HG02840 (cell line): Measurements from ENCODE around the gene LGR4.
"Not testable (repeated sequence)": the region's sequence is repeated elsewhere in the genome, so short reads cannot be mapped to it uniquely, and the experiment has no call there.

Source experiments
- ATAC-seq: cut with Tn5 transposase; IDR thresholded peaks from one replicate; pipeline ENCODE4 v1.9.1; 2021; ENCODE audit warnings: mild to moderate bottlenecking, moderate library complexity, moderate number of reproducible peaks; ENCODE audit not compliant: unreplicated experiment, low FRiP score

LGR4 gene

DNA sequence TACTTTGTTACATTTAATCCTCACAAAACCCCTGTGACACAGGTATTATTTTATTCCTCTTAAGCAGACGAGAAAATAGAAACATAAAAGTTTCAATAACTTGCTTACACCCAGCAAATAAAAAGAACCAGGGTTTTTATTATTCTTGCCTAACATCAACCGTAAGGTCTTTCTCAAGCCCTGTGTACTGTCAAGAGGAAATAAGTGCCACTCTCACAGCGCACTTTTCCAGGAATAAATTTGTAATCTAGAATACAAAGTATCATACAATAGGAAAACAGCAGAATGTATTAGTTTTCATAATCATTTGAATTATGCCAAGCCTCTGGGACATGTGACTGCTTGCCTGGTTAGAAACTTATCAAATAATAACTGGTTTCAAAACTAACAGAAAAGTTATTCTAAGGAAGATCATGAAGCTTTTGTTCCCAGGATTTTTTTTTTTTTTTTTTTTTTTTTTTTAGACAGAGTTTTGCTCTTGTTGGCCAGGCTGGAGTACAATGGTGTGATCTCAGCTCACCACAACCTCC is 117.0 kb downstream of the LGR4 start:
- no peak for ATAC-seq

- ATAC-seq = no peak
These were observed 118.1 kb downstream of the LGR4 start for GRCh38 chr11:27354359-27354965.

GRCh38 chr11:27353593-27354358 is 118.8 kb downstream of the LGR4 start:
- no peak for ATAC-seq

GRCh38 chr11:27352781-27353180 is 119.8 kb downstream of the LGR4 start:
- ATAC-seq = no peak

DNA sequence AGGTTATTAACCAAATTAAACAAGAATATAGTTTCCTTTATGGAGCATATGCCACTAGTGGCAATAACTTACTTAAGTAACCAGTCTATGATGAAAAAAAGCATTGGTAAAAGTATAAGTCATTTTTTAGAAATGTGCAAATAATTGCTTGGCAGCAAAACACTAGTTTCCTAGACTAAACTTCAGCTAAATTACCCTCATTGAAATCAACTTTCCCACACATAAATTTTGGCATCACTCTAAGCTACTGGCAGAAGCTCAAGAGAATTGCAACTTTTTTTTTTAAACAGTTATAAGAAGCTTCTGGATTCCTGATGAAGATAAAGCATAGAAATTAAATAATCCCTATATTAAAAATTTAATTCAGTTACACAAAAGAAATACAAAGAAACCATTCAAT is 122.1 kb downstream of the LGR4 start:
- no peak for ATAC-seq

DNA sequence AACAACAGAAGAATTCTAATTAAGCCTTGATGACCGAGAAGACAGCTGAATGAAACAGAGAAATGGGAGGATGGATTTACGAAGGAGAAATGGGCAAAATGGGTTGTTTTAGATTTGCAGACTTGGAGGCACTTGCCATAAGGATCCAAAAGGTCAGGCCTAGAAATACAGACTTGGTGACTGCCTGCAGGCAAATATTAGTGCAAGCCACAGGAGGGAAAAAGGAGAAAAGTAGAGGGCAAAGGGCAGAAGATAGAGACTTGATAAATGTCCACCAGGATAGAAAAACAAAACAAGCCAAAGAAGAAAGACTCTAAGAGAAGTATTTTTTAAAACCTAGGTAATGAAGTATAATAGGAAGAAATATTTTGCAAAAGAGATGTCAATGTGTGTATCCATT is 122.7 kb downstream of the LGR4 start:
- no peak for ATAC-seq

DNA sequence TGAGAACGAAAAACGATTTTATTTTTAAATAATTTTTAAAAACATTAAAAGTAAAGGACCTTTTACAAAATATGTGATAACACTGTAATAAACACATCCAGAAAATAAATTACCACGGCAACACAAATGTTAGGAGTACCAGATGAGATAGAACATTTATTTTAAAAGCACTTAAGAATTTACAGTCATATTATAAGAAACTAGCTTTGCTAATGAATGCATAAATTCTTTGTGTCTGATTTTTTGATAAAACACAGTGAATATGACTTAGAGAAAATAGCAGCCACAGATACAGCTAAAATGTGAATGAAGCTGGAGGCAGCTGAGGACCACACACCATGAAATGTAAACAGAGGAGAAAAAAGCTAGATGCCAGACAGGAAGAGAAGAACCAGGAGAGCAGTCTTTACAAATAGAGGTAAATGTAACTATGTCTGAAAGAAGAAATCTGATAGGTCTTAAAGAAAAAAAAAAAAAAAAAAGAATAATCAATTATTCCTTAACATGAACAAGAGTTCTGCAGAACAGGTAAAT is 124.2 kb downstream of the LGR4 start:
- no peak for ATAC-seq

GRCh38 chr11:27347359-27348339 is 124.9 kb downstream of the LGR4 start:
- no peak for ATAC-seq

GRCh38 chr11:27339941-27340340 is 132.6 kb downstream of the LGR4 start:
- ATAC-seq = no peak

DNA sequence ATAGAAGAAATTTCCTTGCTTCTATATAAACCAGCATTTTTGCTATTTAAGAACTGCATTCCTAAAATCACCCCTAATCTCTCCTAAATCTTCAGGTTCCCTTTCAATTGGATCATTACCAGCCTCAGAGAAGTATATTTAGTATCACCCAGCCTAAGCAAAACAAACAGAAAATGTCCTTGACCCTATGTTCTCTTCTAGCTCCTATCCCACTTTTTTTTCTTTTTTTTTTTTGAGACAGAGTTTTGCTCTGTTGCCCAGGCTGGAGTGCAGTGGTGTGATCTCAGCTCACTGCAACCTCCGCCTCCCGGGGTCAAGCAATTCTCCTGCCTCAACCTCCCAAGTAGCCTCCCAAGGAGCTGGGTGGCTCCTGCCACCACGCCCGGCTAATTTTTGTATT is 137.8 kb downstream of the LGR4 start:
- ATAC-seq = not testable (repeated sequence)

DNA sequence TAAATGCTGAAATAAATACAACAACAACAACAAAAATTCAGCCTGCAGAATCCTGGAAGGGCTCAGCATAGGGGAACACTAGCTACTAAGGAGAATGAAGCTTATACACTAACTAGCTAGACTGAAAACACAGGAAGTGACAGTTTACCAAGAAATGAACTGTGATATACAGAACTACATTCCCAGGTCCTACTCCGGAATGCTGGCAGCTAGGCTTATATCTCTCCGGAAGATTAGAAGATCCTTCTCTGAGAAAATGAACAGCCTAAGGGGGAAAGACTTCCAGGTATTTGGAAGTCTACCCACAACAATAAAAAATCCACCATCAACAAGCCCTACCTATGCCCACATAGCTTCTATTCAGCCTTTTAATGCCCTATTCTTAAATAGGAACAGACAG is 140.6 kb downstream of the LGR4 start:
- ATAC-seq = no peak

GRCh38 chr11:27330633-27331270 is 141.8 kb downstream of the LGR4 start:
- ATAC-seq = no peak

DNA sequence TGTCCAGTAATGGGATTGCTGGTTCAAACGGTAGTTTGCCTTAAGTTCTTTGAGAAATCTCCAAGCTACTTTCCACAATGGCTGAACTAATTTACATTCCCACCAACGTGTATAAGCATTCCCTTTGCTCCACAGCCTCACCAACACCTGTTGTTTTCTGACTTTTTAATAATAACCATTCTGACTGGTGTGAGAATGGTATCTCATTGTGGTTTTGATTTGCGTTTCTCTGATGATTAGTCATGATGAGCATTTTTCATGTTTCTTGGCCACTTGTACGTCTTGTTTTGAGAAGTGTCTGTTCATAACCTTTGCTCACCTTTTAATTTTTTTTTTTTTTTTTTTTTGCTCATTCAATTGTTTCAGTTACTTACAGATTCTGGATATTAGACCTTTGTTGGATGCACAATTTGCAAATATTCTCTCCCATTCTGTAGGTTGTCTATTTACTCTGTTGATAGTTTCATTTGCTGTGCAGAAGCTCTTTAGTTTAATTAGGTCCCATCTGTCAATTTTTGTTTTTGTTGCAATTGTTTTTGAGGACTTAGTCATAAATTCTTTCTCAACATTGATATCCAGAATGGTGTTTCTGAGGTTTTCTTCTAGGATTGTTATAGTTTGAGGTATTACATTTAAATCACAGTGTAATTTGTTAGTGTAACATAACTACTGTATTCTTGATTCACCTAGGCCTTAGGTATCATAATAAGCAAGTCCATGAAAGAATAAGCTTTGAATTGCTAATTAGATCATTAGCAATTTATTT is 142.5 kb downstream of the LGR4 start:
- ATAC-seq = no peak

- no peak for ATAC-seq
These were observed 144.0 kb downstream of the LGR4 start for GRCh38 chr11:27328614-27329013.

DNA sequence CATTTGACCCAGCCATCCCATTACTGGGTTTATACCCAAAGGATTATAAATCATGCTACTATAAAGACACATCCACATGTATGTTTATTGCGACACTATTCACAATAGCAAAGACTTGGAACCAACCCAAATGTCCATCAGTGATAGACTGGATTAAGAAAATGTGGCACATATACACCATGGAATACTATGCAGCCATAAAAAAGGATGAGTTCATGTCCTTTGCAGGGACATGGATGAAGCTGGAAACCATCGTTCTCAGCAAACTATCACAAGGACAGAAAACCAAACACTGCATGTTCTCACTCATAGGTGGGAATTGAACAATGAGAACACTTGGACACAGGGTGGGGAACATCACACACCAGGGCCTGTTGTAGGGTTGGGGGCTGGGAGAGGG is 145.5 kb downstream of the LGR4 start:
- ATAC-seq = not testable (repeated sequence)

GRCh38 chr11:27322196-27322595 is 150.4 kb downstream of the LGR4 start:
- not testable (repeated sequence) for ATAC-seq

DNA sequence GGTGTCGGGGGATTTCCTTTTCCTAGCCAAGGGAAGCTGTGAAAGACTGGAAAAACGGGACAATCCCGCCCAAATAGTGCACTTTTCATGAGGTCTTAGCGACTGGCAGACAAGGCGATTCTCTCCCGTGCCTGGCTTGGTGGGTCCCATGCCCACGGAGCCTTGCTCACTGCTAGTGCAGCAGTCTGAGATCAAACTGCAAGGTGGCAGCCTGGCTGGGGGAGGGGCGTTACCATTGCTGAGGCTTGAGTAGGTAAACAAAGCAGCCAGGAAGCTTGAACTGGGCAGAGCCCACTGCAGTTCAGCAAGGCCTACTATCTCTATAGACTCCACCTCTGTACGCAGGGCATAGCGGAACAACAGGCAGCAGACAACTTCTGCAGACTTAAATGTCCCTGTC is 151.2 kb downstream of the LGR4 start:
- not testable (repeated sequence) for ATAC-seq

- peak; percentile 96 for ATAC-seq
These were observed 153.5 kb downstream of the LGR4 start for GRCh38 chr11:27319072-27319471.

- ATAC-seq = no peak
These were observed 154.8 kb downstream of the LGR4 start for GRCh38 chr11:27317751-27318150.
